H9 (cell line): ENCODE results near the gene F2RL3. TPM values are rescaled to one million over a fixed set of nuclear protein-coding genes. Genes with fewer than 3 reads are reported as not detected.

Source experiments
- DNase-seq: peaks from one replicate; pipeline ENCODE4 v3.0.0-alpha.2; 2017
- H2AFZ ChIP-seq: one replicate; pipeline ENCODE4 v1.6.1; 2013; ENCODE audit warnings: mild to moderate bottlenecking, low read length, control low read depth, moderate library complexity
- H2AK5ac ChIP-seq: 2 replicates; pipeline ENCODE4 v1.6.1; 2013; ENCODE audit warnings: low read length, control low read depth, mixed read lengths; ENCODE audit not compliant: insufficient read length
- H2BK120ac ChIP-seq: one replicate; pipeline ENCODE4 v1.6.1; 2013; ENCODE audit warnings: low read depth, mild to moderate bottlenecking, low read length, control low read depth, inconsistent platforms; ENCODE audit not compliant: poor library complexity, severe bottlenecking
- H2BK12ac ChIP-seq: 2 replicates; pipeline ENCODE4 v1.6.1; 2013; ENCODE audit warnings: low read length, control low read depth, mixed read lengths, low read depth; ENCODE audit not compliant: insufficient read length
- H2BK15ac ChIP-seq: 2 replicates; pipeline ENCODE4 v1.6.1; 2013; ENCODE audit warnings: low read depth, low read length, control low read depth
- H2BK20ac ChIP-seq: one replicate; pipeline ENCODE4 v1.6.1; 2013; ENCODE audit warnings: low read depth, mild to moderate bottlenecking, low read length, control low read depth, inconsistent platforms; ENCODE audit not compliant: poor library complexity, severe bottlenecking
- H2BK5ac ChIP-seq: 2 replicates; pipeline ENCODE4 v1.6.1; 2013; ENCODE audit warnings: low read length, control low read depth, mixed read lengths; ENCODE audit not compliant: insufficient read length
- H3K14ac ChIP-seq: 2 replicates; pipeline ENCODE4 v1.6.1; 2013; ENCODE audit warnings: low read length, control low read depth; ENCODE audit not compliant: insufficient read depth
- H3K18ac ChIP-seq: 2 replicates; pipeline ENCODE4 v1.6.1; 2013; ENCODE audit warnings: low read depth, mild to moderate bottlenecking, mixed read lengths, low read length, control low read depth; ENCODE audit not compliant: insufficient read length
- H3K23ac ChIP-seq: 2 replicates; pipeline ENCODE4 v1.6.1; 2013; ENCODE audit warnings: low read length, control low read depth, mixed read lengths, low read depth; ENCODE audit not compliant: insufficient read length
- H3K23me2 ChIP-seq: 2 replicates; pipeline ENCODE4 v1.6.1; 2013; ENCODE audit warnings: low read depth, mild to moderate bottlenecking, mixed read lengths, low read length, control low read depth; ENCODE audit not compliant: insufficient read length, poor library complexity, severe bottlenecking
- H3K27ac ChIP-seq: 2 replicates; pipeline ENCODE4 v1.5.1; 2013; ENCODE audit warnings: low read length, control low read depth, mixed read lengths, low read depth; ENCODE audit not compliant: insufficient read length
- H3K27me3 ChIP-seq: 2 replicates; pipeline ENCODE4 v1.6.1; 2013; ENCODE audit warnings: low read length, control low read depth, inconsistent platforms; ENCODE audit not compliant: insufficient read depth
- H3K4ac ChIP-seq: 2 replicates; pipeline ENCODE4 v1.6.1; 2013; ENCODE audit warnings: low read depth, mild to moderate bottlenecking, control low read depth, inconsistent platforms, low read length, moderate library complexity
- H3K4me1 ChIP-seq: 2 replicates; pipeline ENCODE4 v1.6.1; 2013; ENCODE audit warnings: low read length, control low read depth, inconsistent platforms; ENCODE audit not compliant: insufficient read depth
- H3K4me2 ChIP-seq: 2 replicates; pipeline ENCODE4 v1.6.1; 2013; ENCODE audit warnings: low read length, control low read depth, mixed read lengths; ENCODE audit not compliant: insufficient read length, insufficient read depth
- H3K56ac ChIP-seq: 2 replicates; pipeline ENCODE4 v1.6.1; 2013; ENCODE audit warnings: low read depth, mild to moderate bottlenecking, mixed read lengths, low read length, control low read depth; ENCODE audit not compliant: insufficient read length
- H3K79me1 ChIP-seq: 2 replicates; pipeline ENCODE4 v1.6.1; 2013; ENCODE audit warnings: low read depth, mild to moderate bottlenecking, moderate library complexity, low read length, control low read depth, inconsistent platforms; ENCODE audit not compliant: insufficient read depth, poor library complexity, severe bottlenecking
- H3K79me2 ChIP-seq: 2 replicates; pipeline ENCODE4 v1.6.1; 2013; ENCODE audit warnings: low read length, control low read depth, inconsistent platforms; ENCODE audit not compliant: insufficient read depth
- H3K9ac ChIP-seq: 2 replicates; pipeline ENCODE4 v1.6.1; 2013; ENCODE audit warnings: low read length, control low read depth, mixed read lengths; ENCODE audit not compliant: insufficient read length; ENCODE audit errors: extremely low read depth
- H3K9me3 ChIP-seq: one replicate; pipeline ENCODE4 v1.6.1; 2013; ENCODE audit warnings: low read depth, low read length, inconsistent platforms; ENCODE audit not compliant: control insufficient read depth
- H3T11ph ChIP-seq: one replicate; pipeline ENCODE4 v1.6.1; 2013; ENCODE audit warnings: mild to moderate bottlenecking, low read length, control low read depth, inconsistent platforms
- H4K20me1 ChIP-seq: one replicate; pipeline ENCODE4 v1.6.1; 2013; ENCODE audit not compliant: control insufficient read depth, insufficient read length, insufficient read depth
- H4K5ac ChIP-seq: 2 replicates; pipeline ENCODE4 v1.6.1; 2013; ENCODE audit warnings: low read depth, mild to moderate bottlenecking, mixed read lengths, low read length, control low read depth; ENCODE audit not compliant: insufficient read length
- H4K8ac ChIP-seq: replicated peaks from 2 replicates; pipeline ENCODE4 v1.6.1; 2013; ENCODE audit warnings: low read length, control low read depth, mixed read lengths, low read depth; ENCODE audit not compliant: insufficient read length
- H4K91ac ChIP-seq: 2 replicates; pipeline ENCODE4 v1.6.1; 2013; ENCODE audit warnings: low read depth, mild to moderate bottlenecking, moderate library complexity, mixed read lengths, low read length, control low read depth; ENCODE audit not compliant: insufficient read length
- H3K27ac Mint-ChIP-seq, 3 experiments: 2 replicates in 2 of 3; 3 replicates in 1 of 3; pipeline ENCODE4 v1.8.0; 2020 to 2021; ENCODE audit warnings: mixed read lengths in 3 of 3, mild to moderate bottlenecking in 1 of 3, moderate library complexity in 1 of 3
- H3K27me3 Mint-ChIP-seq: 2 replicates; pipeline ENCODE4 v1.8.0; 2021; ENCODE audit warnings: low read depth, mild to moderate bottlenecking, moderate library complexity, mixed read lengths
- H3K36me3 Mint-ChIP-seq, 3 experiments: 2 replicates in 2 of 3; 3 replicates in 1 of 3; pipeline ENCODE4 v1.8.0; 2020 to 2021; ENCODE audit warnings: low read depth in 3 of 3, mixed read lengths in 3 of 3; ENCODE audit not compliant: insufficient read depth in 1 of 3
- H3K4me1 Mint-ChIP-seq, 2 experiments: 2 replicates each; pipeline ENCODE4 v1.8.0; 2020; ENCODE audit warnings: mixed read lengths in 2 of 2
- H3K4me3 Mint-ChIP-seq, 2 experiments: 2 replicates in 1 of 2; 3 replicates in 1 of 2; pipeline ENCODE4 v1.8.0; 2020 to 2021; ENCODE audit warnings: mild to moderate bottlenecking in 2 of 2, mixed read lengths in 2 of 2, moderate library complexity in 1 of 2
- H3K9me3 Mint-ChIP-seq, 2 experiments: 2 replicates in 1 of 2; 3 replicates in 1 of 2; pipeline ENCODE4 v1.8.0; 2020; ENCODE audit warnings: mild to moderate bottlenecking in 2 of 2, mixed read lengths in 2 of 2, moderate library complexity in 1 of 2
- CTCF ChIP-seq: fragments of 200-600 bp; sonication (generic); conservative IDR thresholded peaks from 3 replicates; pipeline ENCODE4 v1.8.0; 2021; ENCODE audit warnings: antibody characterized with exemption, mild to moderate bottlenecking
- WGBS: extraction: QIAGEN DNeasy Blood & Tissue Kit; methylation state at CpG from one replicate; pipeline ENCODE4 v1.1.7; 2013; ENCODE audit warnings: missing lambda C conversion rate, low lambda C conversion rate, mixed read lengths; ENCODE audit not compliant: insufficient read length; ENCODE audit errors: extremely low coverage; 5-methylcytosine and 5-hydroxymethylcytosine counted together
- total RNA-seq: library from RNA; stranded (reverse); gene quantifications from 2 replicates; pipeline ENCODE4 v1.2.1, GENCODE V29; 2021

The F2RL3 gene
- total RNA-seq, 1 experiment from 2014 or later, result not detected

DNA sequence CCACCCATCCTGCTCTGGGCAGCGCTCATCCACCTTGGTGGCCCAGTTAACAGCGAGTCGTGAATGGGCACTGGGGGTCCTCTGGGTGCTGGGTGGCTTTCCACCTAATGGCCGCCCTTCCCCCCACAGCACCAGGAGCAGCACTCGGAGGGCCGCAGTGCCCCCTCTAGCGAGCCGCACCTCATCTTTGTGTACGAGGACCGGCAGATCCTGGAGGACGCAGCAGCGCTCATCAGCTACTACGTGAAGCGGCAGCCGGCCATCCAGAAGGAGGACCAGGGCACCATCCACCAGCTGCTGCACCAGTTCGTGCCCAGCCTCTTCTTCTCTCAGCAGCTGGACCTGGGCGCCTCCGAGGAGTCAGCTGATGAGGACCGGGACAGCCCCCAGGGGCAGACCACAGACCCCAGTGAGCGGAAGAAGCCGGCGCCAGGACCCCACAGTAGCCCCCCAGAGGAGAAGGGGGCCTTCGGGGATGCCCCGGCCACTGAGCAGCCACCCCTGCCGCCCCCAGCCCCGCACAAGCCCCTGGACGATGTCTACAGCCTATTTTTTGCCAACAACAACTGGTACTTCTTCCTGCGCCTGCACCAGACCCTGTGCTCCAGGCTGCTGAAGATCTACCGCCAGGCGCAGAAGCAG is 19.3 kb upstream of the F2RL3 start:
- Histone ChIP-seq H3K23ac (no peak overlapping the region), H3K4me1 (no peaks in the 10 kb centered on the region), H4K20me1 (no peaks in the 10 kb centered on the region), H4K8ac (no peak overlapping the region), H3K4ac (no peak overlapping the region), H3K27me3 (no peaks in the 10 kb centered on the region), H3K9ac (no peak overlapping the region), H3K4me2 (no peak overlapping the region), H2AFZ (no peak overlapping the region), H3K27ac (no peak overlapping the region), H2BK20ac (no peak overlapping the region), H2BK12ac (no peak overlapping the region), H3T11ph (no peak overlapping the region), H2BK120ac (no peak overlapping the region), H3K79me2 (peaks cover 5% of the 10 kb centered on the region; the same call in 1 of the 2 replicates), H3K18ac (no peak overlapping the region), H2AK5ac (no peak overlapping the region), H3K9me3 (no peaks in the 10 kb centered on the region), H4K91ac (no peak overlapping the region), H2BK15ac (no peak overlapping the region), H3K56ac (no peak overlapping the region), H3K23me2 (no peaks in the 10 kb centered on the region), H2BK5ac (no peak overlapping the region), H4K5ac (no peak overlapping the region), H3K79me1 (peaks cover 2% of the 10 kb centered on the region), H3K14ac (no peak overlapping the region)
- no peak for TF ChIP-seq CTCF
- no CpG with 5 or more reads among the region's 30 CpGs for WGBS
- Mint-ChIP-seq H3K27me3 (no peaks in the 10 kb centered on the region), H3K9me3 (peaks cover 0 to 3% of the 10 kb centered on the region in 2 experiments; a peak in 1 of 5 replicates), H3K4me3 (no peak overlapping the region), H3K4me1 (no peaks in the 10 kb centered on the region), H3K36me3 (peaks cover 37 to 79% (median 73%) of the 10 kb centered on the region in 3 experiments; a peak in 6 of 7 replicates), H3K27ac (no peak overlapping the region)
- no peak for DNase-seq
